DND-41 (cell line): Measurements from ENCODE around the gene CLBA1.
A peak's percentile ranks its signal among the peaks of the same experiment; 100 is the strongest.

Experiments used
- ATAC-seq: fragments of 200-7000 bp; cut with Tn5 transposase; 3 replicates; pipeline ENCODE4 v1.9.1; 2021; ENCODE audit warnings: low read depth; ENCODE audit not compliant: insufficient read depth
- DNase-seq: peaks from one replicate; pipeline ENCODE4 v3.0.0-alpha.2; 2020
- H2AFZ ChIP-seq: 2 replicates; pipeline ENCODE4 v1.6.0; 2012; ENCODE audit warnings: low read depth, low read length
- H3K27ac ChIP-seq: 2 replicates; pipeline ENCODE4 v1.5.1; 2012; ENCODE audit warnings: low read length, inconsistent platforms
- H3K27me3 ChIP-seq: fragments of 200-600 bp; sonication (generic); 2 replicates; pipeline ENCODE4 v1.6.0; 2012; ENCODE audit warnings: low read length, mild to moderate bottlenecking, inconsistent platforms; ENCODE audit not compliant: insufficient read depth, poor library complexity
- H3K36me3 ChIP-seq: 2 replicates; pipeline ENCODE4 v1.5.1; 2012; ENCODE audit warnings: low read length, inconsistent platforms; ENCODE audit not compliant: insufficient read depth
- H3K4me1 ChIP-seq: 2 replicates; pipeline ENCODE4 v1.5.1; 2012; ENCODE audit warnings: mild to moderate bottlenecking, low read length; ENCODE audit not compliant: insufficient read depth
- H3K4me2 ChIP-seq: 2 replicates; pipeline ENCODE4 v1.6.0; 2012; ENCODE audit warnings: mild to moderate bottlenecking, moderate library complexity, low read length, inconsistent platforms; ENCODE audit not compliant: insufficient read depth
- H3K4me3 ChIP-seq, 2 experiments: fragments of 200-600 bp in 1 of 2; shearing (Covaris generic) in 1 of 2; 2 replicates each; pipeline ENCODE4 v1.5.1; 2012 to 2016; ENCODE audit warnings: inconsistent platforms in 2 of 2, low read length in 2 of 2, mild to moderate bottlenecking in 2 of 2, low read depth in 1 of 2, moderate library complexity in 1 of 2
- H3K79me2 ChIP-seq: 2 replicates; pipeline ENCODE4 v1.6.0; 2012; ENCODE audit warnings: low read length, inconsistent platforms; ENCODE audit not compliant: insufficient read depth
- H3K9ac ChIP-seq: 2 replicates; pipeline ENCODE4 v1.6.0; 2012; ENCODE audit warnings: low read depth, mild to moderate bottlenecking, inconsistent platforms, low read length, moderate library complexity
- H3K9me3 ChIP-seq: 2 replicates; pipeline ENCODE4 v1.5.1; 2012; ENCODE audit warnings: low read length, moderate library complexity, mild to moderate bottlenecking, inconsistent platforms; ENCODE audit not compliant: insufficient read depth, severe bottlenecking
- H4K20me1 ChIP-seq: 2 replicates; pipeline ENCODE4 v1.6.0; 2012; ENCODE audit warnings: low read length; ENCODE audit not compliant: insufficient read depth
- CTCF ChIP-seq: IDR thresholded peaks from 2 replicates; pipeline ENCODE4 v1.5.1; 2012; ENCODE audit warnings: borderline replicate concordance, low read length, moderate library complexity, mild to moderate bottlenecking; ENCODE audit not compliant: poor library complexity, severe bottlenecking; ENCODE audit errors: extremely low read depth
- EZH2 ChIP-seq: IDR thresholded peaks from 3 replicates; pipeline ENCODE4 v1.6.1; 2012; ENCODE audit warnings: borderline replicate concordance, low read depth, mild to moderate bottlenecking, moderate library complexity, low read length, inconsistent platforms; ENCODE audit not compliant: severe bottlenecking

Gene CLBA1

GRCh38 chr14:105011312-105011990 lies 25.9 kb downstream of the CLBA1 start:
- Histone ChIP-seq H3K4me1 (peaks cover 12% of the 10 kb centered on the region), H3K9me3 (no peaks in the 10 kb centered on the region), H3K27ac (no peak overlapping the region), H3K36me3 (peaks cover 91% of the 10 kb centered on the region), H3K79me2 (peaks cover 95% of the 10 kb centered on the region), H3K4me2 (no peak overlapping the region), H4K20me1 (peaks cover 95% of the 10 kb centered on the region), H3K27me3 (no peaks in the 10 kb centered on the region), H3K9ac (no peak overlapping the region), H3K4me3 (no peak overlapping the region), H2AFZ (no peak overlapping the region)
- ATAC-seq (no peak), DNase-seq (no peak)
- TF ChIP-seq CTCF (no peak), EZH2 (no peak)

GRCh38 chr14:105012171-105012985 lies 26.8 kb downstream of the CLBA1 start:
- H2AFZ ChIP-seq, result no peak overlapping the region
- DNase-seq, result no peak
- H3K4me2 ChIP-seq, result no peak overlapping the region
- TF ChIP-seq EZH2, result no peak
- TF ChIP-seq CTCF, result peak; percentile 22
- no peak overlapping the region for H3K4me3 ChIP-seq
- no peak for ATAC-seq
- peaks cover 95% of the 10 kb centered on the region for H3K79me2 ChIP-seq
- no peaks in the 10 kb centered on the region for H3K27me3 ChIP-seq
- H3K36me3 ChIP-seq, result peaks cover 91% of the 10 kb centered on the region
- peaks cover 95% of the 10 kb centered on the region for H4K20me1 ChIP-seq
- H3K9ac ChIP-seq, result no peak overlapping the region
- H3K4me1 ChIP-seq, result peaks cover 19% of the 10 kb centered on the region
- H3K27ac ChIP-seq, result no peak overlapping the region
- H3K9me3 ChIP-seq, result no peaks in the 10 kb centered on the region

- Histone ChIP-seq H2AFZ (no peak overlapping the region), H3K4me3 (no peak overlapping the region), H3K27me3 (no peaks in the 10 kb centered on the region), H3K9ac (no peak overlapping the region), H3K9me3 (no peaks in the 10 kb centered on the region), H3K79me2 (peaks cover 97% of the 10 kb centered on the region), H4K20me1 (peaks cover 95% of the 10 kb centered on the region), H3K4me1 (peaks cover 27% of the 10 kb centered on the region), H3K4me2 (no peak overlapping the region), H3K36me3 (peaks cover 91% of the 10 kb centered on the region), H3K27ac (no peak overlapping the region)
- TF ChIP-seq CTCF, result no peak
- TF ChIP-seq EZH2, result no peak
- DNase-seq (no peak), ATAC-seq (no peak)
These were observed 27.7 kb downstream of the CLBA1 start for GRCh38 chr14:105013150-105013785.
